Measurements from ENCODE around the gene ZNF10.

Gene ZNF10

DNA sequence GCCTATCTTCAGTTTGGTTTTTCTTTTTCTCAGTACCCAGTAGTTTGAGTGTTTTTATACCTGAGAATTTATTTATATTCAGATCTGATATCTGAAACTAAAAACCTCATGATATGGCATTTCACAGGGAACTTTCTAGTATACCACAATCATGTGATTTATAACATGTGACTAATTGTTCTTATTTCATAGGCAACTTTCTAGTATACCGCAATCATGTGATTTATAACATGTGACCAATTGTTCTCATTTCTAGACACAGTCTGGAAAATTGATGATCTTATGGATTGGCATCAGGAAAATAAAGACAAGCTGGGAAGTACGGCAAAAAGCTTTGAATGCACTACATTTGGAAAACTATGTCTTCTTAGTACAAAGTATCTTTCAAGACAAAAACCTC, 71.5 kb downstream of the ZNF10 start:
- no peak for DNase-seq (ENCODE audit: low read depth in 2 of 2)

DNA sequence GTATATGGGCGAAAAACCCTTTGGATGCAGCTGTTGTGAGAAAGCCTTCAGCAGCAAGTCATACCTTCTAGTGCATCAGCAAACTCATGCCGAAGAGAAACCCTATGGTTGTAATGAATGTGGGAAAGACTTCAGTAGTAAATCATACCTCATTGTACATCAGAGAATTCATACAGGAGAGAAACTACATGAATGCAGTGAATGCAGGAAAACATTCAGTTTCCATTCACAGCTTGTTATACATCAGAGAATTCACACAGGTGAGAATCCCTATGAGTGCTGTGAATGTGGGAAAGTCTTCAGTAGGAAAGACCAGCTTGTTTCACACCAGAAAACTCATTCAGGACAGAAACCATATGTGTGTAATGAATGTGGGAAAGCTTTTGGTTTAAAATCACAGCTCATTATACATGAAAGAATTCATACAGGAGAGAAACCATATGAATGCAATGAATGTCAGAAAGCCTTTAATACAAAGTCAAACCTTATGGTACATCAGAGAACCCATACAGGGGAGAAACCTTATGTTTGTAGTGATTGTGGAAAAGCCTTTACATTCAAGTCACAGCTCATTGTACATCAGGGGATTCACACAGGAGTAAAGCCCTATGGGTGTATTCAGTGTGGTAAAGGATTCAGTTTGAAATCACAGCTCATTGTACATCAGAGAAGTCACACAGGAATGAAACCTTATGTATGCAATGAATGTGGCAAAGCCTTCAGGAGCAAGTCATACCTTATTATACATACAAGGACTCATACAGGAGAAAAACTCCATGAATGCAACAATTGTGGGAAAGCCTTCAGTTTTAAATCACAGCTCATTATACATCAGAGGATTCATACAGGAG, 72.3 kb downstream of the ZNF10 start:
- DNase-seq (ENCODE audit: low read depth in 2 of 2), result no peak

- DNase-seq (ENCODE audit: low read depth in 2 of 2), result no peak
Observed at GRCh38 chr12:133203344-133204263, 73.2 kb downstream of the ZNF10 start.

DNA sequence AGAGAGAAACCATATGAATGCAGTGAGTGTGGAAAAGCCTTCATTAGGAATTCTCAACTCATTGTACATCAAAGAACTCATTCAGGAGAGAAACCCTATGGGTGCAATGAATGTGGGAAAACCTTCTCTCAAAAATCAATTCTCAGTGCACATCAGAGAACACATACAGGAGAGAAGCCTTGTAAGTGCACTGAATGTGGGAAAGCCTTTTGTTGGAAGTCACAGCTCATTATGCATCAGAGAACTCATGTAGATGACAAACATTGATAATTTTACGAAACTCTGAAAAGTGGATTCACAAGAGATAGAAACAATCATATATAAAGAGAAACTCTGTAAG, 73.8 kb downstream of the ZNF10 start:
- DNase-seq (ENCODE audit: low read depth in 2 of 2), result no peak

GRCh38 chr12:133206390-133206789, 76.0 kb downstream of the ZNF10 start:
- DNase-seq (ENCODE audit: low read depth in 2 of 2), result no peak
